ENCODE data around the gene NFE2L3.
"Not testable (repeated sequence)": the region's sequence is repeated elsewhere in the genome, so short reads cannot be mapped to it uniquely, and the experiment has no call there.

Gene NFE2L3

DNA sequence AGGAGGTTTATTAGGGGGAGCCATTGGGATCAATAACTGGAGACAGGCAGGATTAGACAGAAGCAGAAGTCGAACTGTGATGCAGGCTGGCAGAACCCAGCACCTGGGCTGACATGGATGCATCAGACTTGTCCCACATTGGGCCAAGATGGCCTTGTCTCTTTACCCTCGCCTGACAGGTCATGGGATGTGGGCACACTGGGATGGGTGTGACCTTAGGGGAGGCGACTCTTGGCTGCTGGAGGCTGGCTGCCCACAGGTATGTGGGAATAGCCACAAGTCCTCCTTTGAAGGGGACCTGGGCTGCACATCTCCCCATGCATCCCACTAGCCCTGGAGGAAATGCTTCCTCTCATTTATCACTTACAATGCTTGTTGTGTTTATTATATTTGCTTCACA is 17.3 kb downstream of the NFE2L3 start:
- DNase-seq, result no peak

DNA sequence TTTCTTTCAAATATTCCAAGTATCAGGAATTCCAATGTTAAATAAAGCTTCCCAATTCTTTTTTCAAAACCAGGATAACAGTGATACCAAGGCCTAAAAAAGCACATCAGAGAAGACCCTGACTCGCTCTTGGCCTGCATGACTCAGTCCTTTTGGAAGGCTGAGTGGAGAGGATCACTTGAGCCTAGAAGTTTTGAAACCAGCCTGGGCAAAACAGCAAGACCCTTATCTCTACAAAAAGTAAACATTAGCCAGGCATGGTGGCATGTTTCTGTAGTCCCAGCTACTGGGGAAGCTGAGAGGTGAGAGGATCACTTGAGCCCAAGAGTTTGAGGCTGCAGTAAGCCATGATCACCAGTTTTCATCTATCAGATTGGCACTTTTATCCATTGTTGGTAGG is 18.7 kb downstream of the NFE2L3 start:
- no peak for DNase-seq

DNA sequence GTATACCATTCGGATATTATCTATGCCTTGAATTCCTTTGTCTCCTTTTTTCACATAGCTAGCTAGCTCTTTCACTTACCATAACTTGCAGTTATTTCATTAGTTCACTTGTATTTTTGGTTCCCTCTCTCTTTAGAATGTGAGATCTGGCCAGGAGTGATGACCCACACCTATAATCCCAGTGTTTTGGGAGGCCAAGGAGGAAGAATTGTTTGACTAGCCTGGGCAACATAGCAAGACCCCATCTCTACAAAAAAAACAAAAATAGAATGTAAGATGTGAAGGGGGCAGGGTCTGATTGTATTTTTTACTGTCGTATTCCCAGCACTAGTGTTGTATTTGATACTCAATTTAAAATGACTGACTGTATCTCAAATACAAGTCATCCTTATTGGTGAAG is 19.6 kb downstream of the NFE2L3 start:
- DNase-seq, result no peak

DNA sequence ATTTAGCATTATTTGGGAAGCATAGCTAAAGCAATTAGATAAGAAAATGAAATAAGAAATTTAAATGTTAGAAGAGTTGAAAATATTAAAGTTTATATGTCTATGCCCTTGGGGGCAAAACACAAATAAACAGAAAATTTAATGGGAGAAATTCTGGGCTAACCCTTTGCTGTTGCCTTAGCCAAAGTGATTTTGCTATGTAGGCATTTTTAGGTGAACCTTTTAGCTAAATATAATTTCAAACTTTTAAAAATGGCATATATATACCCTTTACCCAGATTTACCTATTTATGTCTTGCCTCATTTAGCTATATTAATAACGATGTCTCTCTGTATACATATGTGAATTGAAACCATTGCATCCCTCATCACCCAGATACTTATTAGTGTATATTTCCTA is 20.1 kb downstream of the NFE2L3 start:
- DNase-seq, result no peak

DNA sequence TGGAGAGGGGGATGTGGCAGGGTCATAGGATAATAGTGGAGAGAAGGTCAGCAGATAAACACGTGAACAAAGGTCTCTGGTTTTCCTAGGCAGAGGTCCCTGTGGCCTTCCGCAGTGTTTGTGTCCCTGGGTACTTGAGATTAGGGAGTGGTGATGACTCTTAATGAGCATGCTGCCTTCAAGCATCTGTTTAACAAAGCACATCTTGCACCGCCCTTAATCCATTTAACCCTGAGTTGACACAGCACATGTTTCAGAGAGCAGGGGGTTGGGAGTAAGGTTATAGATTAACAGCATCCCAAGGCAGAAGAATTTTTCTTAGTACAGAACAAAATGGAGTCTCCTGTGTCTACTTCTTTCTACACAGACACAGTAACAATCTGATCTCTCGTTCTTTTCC is 23.9 kb downstream of the NFE2L3 start:
- not testable (repeated sequence) for DNase-seq

DNA sequence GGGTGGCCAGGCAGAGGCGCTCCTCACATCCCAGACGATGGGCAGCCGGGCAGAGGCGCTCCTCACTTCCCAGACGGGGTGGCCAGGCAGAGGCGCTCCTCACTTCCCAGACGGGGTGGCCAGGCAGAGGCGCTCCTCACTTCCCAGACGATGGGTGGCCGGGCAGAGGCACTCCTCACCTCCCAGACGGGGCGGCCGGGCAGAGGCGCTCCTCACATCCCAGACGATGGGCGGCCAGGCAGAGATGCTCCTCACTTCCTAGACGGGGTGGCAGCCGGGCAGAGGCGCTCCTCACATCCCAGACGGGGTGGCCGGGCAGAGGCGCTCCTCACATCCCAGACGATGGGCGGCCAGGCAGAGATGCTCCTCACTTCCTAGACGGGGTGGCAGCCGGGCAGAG is 24.7 kb downstream of the NFE2L3 start:
- not testable (repeated sequence) for DNase-seq

DNA sequence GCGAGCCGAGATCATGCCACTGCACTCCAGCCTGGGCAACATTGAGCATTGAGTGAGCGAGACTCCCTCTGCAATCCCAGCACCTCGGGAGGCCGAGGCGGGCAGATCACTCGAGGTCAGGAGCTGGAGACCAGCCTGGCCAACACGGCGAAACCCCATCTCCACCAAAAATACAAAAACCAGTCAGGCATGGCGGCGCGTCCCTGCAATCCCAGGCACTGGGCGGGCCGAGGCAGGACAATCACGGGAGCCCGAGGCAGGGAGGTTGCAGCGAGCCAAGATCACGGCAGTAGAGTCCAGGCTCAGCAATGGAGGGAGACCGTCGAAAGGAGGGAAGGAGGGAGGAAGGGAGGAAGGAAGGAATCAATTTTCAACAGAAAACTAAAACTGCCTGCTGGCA is 25.3 kb downstream of the NFE2L3 start:
- DNase-seq, result not testable (repeated sequence)

DNA sequence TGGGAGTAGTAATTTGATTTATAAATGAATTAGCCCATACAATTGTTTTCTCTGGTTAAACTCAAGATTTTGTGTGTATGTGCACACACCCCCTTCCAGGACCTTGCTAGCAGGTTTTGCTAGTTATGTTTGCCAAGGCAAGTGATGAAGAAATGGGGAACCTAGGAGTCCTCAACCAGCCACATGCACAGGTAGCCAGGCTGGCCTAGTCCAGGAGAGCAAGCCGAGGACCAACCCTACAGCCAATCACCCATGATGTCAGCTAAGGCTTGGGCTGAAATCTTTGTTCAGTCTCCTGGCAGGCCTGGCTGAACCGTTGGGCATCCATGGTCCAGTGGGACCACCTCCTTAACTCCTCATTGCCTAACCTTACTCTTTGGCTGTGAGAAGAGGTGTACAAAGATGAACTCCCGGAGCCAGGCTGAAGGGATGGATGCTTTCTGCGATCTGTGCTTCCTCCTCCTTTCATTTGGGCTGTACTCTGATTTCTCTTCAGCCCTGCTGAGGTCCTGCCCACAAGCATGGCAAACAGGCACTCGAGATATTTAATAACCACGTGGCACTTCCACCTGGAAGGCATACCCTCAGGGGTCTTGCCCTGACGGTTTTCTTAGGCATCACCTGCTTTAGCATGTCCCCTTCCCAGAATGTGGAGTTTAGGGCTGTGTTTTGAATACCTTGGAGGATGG is 26.4 kb downstream of the NFE2L3 start:
- no peak for DNase-seq

DNA sequence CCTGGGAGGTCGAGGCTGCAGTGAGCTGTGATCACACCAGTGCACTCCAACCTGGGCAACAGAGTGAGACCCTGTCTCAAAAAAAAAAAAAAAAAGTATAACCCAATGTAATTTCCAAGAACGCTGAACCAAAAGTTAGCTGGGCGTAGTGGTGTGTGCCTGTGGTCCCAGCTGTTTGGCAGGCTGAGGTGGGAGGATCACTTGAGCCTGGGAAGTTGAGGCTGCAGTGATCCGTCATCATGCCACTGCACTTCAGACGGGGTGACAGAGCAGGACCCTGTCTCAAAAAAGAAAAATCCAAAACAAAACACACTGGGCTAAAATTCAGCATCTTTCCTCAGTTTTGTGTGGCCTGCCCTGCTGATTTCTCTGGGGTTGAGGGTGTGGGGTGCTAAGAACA is 27.4 kb downstream of the NFE2L3 start:
- DNase-seq, result no peak

DNA sequence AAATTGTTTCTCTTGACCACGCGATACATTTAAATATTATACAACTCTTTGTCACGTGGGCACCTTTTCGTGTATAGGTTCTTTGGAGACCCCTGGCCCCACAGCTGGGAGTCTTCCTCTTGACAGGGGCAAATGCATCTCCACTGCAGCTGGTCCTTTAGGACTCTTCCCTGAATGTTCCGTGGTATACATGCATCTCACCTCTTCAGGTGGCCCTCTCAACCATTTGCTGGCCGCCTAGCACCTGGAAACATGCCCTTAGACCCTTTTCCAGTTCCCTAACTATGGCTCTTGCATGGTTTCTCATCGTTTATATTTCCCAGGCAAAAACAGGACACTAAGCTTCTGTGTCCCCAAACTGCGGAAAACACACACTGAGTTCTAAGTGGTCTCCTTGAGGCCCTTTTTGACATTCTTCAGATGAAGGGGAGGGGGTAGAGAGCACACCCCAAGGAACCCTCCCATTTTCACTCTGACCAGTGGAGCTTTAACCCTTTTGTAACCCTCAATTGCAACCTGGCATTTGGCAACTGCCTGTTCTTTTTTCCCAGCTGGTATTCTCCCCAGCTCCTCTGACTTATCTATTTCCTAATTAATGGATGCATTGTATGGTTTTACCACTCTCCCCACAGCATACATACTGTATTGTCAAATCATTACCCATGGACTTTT is 28.0 kb downstream of the NFE2L3 start:
- no peak for DNase-seq

DNA sequence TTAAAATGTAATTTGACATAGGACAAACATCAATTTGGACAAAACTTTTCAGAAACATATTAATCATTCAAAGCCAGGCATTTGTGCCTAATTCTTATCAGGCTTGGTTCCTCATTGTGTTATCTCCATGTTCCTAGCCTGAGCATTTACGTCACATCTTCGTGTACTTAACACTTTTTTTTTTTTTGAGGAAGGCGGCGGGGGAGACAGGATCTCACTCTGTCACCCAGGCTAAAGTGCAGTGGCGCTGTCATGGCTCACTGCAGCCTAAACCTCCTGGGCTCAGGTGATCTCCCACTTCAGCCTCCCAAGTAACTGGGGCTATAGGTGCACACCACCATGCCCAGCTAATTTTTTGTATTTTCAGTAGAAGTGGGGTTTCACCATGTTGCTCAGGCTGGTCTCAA is 28.8 kb downstream of the NFE2L3 start:
- DNase-seq, result no peak

DNA sequence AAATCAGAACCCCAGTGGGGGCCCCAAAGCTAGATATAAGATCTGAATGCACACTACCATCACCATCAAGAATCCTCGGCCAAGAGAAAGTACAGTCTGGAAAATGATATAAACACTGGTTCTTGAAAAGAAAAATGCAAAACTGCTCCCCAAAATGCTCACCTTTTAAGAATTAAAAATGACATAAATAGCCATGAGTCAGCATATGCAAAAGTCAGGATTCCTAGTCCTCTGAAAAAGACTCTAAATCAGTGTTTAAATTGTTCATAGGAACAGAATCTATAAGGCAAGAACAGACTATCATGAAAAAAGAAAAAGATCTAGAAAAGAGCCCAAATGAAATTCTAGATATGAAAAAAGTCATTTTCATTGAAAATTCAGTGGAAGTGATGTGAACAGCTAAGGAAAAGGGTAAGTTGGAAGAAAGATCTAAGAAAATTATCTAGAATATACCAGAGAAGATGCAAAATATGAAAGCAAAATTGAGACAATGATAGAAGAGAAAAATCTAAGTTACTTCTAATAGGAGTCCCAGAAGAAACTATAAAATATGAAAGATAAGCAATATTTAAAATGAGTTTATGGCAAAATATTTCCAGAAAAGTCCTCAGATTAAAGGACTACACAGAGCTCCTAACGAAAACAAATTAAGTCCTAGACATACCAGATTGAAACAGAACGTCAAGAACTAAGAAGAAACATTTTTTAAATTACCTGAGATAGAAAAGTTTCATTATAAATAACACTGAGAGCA is 29.7 kb downstream of the NFE2L3 start:
- DNase-seq, result no peak

DNA sequence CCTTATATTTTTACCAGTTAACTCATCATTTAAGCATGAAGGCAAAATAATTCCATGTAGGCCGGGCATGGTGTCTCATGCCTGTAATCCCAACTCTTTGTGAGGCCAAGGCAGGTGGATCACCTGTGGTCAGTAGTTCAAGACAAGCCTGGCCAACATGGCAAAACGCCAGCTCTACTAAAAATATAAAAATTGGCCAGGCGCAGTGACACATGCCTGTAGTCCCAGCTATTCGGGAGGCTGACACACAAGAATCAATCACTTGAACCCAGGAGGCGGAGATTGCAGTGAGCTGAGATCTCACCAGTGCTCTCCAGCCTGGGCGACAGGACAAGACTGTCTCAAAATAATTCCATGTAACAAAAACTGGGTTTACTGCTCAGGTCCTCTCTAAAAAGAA is 30.3 kb downstream of the NFE2L3 start:
- DNase-seq, result no peak

DNA sequence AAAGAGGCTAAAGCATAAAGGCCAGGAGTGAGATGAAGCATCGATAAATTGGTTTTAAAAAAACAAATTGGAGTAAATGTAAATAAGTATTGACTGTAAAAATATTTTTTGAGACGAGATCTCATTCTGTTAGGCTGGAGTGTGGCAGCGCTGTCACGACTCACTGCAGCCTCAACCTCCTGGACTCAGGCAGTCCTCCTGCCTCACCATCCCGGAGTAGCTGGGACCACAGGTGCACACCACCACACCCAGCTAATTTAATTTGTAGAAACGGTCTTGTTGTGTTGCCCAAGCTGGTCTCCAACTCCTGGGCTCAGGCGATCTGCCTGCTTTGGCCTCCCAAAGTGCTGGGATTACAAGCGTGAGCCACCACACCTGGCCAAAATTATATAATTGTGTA is 30.7 kb downstream of the NFE2L3 start:
- DNase-seq, result no peak

DNA sequence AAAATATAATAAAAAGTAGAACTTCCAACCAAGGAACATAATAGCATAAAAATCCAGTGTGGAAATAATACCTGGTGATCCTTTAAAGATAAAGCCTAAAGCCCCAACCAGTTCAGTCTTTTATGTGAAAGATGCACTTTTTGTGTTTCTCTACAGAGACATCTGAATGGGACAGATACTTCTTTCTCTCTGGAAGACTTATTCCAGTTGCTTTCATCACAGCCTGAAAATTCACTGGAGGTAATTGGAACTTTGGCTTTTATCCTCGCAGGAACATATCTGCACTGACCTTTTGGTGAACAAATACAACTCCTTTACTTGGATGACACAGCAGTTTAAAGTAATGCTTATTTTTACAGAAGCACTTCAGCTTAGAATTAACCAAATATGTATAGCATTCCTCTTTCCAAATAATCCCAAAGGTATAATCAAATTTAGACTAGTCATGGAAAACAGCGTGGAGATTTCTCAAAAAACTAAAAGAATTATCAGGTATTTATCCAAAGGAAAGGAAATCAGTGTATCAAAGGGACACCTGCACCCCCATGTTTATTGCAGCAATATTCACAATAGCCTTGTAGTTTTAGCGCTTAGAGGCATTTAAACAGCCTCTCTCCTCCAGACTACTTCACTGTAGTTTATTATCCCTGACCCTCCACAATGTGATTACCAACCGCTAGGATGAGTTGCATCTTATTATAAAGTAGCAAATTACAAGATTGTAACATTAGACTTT is 31.7 kb downstream of the NFE2L3 start:
- DNase-seq, result no peak

DNA sequence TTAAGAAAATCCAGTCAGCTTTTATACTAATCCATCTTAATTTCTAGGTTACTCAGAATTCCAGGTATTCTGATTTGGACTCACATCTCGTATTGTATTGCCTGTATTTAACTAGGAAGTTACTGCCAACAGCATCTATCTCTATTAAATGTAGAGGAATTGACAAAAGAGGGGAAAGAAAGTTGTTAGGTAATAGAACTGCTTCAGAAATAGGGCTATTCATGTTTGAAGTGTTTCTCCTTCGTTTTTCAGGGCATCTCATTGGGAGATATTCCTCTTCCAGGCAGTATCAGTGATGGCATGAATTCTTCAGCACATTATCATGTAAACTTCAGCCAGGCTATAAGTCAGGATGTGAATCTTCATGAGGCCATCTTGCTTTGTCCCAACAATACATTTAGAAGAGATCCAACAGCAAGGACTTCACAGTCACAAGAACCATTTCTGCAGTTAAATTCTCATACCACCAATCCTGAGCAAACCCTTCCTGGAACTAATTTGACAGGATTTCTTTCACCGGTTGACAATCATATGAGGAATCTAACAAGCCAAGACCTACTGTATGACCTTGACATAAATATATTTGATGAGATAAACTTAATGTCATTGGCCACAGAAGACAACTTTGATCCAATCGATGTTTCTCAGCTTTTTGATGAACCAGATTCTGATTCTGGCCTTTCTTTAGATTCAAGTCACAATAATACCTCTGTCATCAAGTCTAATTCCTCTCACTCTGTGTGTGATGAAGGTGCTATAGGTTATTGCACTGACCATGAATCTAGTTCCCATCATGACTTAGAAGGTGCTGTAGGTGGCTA is 32.5 kb downstream of the NFE2L3 start:
- not testable (repeated sequence) for DNase-seq

DNA sequence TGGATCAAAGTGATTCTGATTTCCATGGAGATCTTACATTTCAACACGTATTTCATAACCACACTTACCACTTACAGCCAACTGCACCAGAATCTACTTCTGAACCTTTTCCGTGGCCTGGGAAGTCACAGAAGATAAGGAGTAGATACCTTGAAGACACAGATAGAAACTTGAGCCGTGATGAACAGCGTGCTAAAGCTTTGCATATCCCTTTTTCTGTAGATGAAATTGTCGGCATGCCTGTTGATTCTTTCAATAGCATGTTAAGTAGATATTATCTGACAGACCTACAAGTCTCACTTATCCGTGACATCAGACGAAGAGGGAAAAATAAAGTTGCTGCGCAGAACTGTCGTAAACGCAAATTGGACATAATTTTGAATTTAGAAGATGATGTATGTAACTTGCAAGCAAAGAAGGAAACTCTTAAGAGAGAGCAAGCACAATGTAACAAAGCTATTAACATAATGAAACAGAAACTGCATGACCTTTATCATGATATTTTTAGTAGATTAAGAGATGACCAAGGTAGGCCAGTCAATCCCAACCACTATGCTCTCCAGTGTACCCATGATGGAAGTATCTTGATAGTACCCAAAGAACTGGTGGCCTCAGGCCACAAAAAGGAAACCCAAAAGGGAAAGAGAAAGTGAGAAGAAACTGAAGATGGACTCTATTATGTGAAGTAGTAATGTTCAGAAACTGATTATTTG is 33.3 kb downstream of the NFE2L3 start:
- no peak for DNase-seq

DNA sequence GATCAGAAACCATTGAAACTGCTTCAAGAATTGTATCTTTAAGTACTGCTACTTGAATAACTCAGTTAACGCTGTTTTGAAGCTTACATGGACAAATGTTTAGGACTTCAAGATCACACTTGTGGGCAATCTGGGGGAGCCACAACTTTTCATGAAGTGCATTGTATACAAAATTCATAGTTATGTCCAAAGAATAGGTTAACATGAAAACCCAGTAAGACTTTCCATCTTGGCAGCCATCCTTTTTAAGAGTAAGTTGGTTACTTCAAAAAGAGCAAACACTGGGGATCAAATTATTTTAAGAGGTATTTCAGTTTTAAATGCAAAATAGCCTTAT is 33.8 kb downstream of the NFE2L3 start:
- DNase-seq, result no peak

DNA sequence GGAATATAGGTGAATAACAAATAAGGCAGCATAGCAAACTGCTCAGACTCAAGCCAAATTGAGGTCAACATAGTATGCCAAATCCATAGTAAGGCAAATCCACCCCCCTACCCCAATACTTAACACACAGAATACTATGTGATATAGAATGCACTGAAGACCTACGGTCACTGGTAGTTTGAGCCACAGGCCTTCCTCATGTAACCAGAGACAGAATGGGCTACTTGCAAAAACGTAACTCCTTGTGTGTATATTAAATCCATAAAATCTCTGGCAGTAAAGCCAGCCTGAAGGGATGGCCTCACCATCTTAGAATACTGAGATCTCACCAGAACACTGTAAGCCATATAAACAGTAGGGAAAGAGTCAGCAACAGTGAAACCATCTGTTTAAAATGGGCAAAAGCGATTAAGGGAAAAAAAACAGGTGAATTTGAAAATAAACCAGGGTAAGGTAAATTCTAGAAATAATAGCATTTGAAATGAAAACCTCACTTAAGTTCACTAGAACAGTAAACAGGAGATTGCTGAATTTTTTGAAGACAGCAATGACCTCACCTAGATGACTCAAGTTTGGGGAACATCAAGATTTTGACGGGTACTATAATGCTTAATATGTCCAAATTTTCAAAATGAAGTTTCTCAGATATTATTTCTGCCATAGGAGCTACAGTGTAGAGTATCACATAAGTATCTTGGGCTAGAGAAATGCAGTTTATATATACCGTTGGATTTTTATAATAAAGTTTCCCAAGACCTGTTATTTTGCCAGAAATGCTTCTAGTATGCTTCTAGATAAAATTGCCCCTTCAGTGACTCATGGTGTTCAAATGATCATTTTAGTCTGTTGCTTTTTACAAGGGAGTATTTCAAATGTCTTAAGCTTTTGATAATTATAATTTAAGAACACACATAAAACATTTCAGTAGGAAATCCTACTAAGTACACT is 34.6 kb downstream of the NFE2L3 start:
- no peak for DNase-seq

DNA sequence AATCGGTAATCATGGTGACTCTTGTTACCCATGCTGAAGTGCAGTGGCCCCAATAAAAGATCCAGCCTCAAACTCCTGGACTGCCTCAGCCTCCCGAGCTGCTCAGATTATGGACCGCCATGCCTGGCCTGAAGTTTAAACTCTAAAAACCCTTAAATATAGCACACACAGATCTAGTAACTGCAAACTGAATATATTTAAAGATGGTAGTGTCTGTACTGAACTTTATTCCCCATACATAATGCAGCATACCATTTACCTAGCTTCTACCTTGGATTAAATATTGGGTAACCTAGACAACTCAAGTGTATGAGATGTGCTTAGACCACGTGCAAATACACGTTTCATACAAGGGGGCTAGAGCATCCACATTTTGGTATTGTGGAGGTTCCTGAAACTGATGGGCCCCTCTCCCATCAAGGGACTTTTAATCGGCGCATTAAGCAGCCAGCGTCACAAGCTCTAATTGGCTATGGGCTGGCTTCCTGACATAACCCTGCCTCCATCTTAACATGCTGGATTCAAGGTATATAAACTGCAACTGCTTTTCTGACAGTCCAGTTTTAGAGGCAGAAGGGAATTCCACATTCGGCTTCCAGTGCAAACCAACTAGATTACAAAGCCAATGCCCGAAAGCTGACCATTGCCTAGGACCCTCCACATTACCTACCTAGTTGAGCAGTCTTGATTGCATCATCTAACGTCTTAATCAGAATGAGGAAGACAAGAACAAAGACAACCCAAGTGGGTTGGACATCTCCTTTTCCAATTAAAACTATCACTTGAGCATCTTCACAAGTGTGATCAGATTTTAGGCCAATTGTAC is 35.6 kb downstream of the NFE2L3 start:
- DNase-seq, result peak; percentile 30 to 32

All from AML-193 (cell line).